ENCODE measurements around the gene MUSK.

The MUSK gene

GRCh38 chr9:110744715-110745384 is 76.3 kb downstream of the MUSK start:
- Histone ChIP-seq H3K9ac (ENCODE audit: low read length) (no peak overlapping the region), H3K27ac (ENCODE audit: low read depth, low read length) (no peak overlapping the region), H3K4me3 (ENCODE audit: low read depth, low read length) (no peak overlapping the region), H3K27me3 (ENCODE audit: control insufficient read depth, insufficient read depth, low read length) (no peaks in the 10 kb centered on the region), H3K9me3 (ENCODE audit: control insufficient read depth, insufficient read depth, low read depth, low read length) (no peaks in the 10 kb centered on the region), H3K36me3 (ENCODE audit: control insufficient read depth, insufficient read depth, low read length) (no peaks in the 10 kb centered on the region), H3K4me1 (ENCODE audit: control insufficient read depth, insufficient read depth, low read length) (peaks cover 15% of the 10 kb centered on the region)

GRCh38 chr9:110745676-110746075 is 77.1 kb downstream of the MUSK start:
- no peak overlapping the region for H3K4me3 ChIP-seq (ENCODE audit: low read depth, low read length)
- no peaks in the 10 kb centered on the region for H3K27me3 ChIP-seq (ENCODE audit: control insufficient read depth, insufficient read depth, low read length)
- no peak overlapping the region for H3K27ac ChIP-seq (ENCODE audit: low read depth, low read length)
- no peaks in the 10 kb centered on the region for H3K9me3 ChIP-seq (ENCODE audit: control insufficient read depth, insufficient read depth, low read depth, low read length)
- no peaks in the 10 kb centered on the region for H3K36me3 ChIP-seq (ENCODE audit: control insufficient read depth, insufficient read depth, low read length)
- H3K4me1 ChIP-seq (ENCODE audit: control insufficient read depth, insufficient read depth, low read length): peaks cover 15% of the 10 kb centered on the region
- H3K9ac ChIP-seq (ENCODE audit: low read length): no peak overlapping the region

GRCh38 chr9:110746211-110746930 is 77.8 kb downstream of the MUSK start:
- H3K9me3 ChIP-seq (ENCODE audit: control insufficient read depth, insufficient read depth, low read depth, low read length): no peaks in the 10 kb centered on the region
- H3K4me3 ChIP-seq (ENCODE audit: low read depth, low read length): no peak overlapping the region
- no peaks in the 10 kb centered on the region for H3K36me3 ChIP-seq (ENCODE audit: control insufficient read depth, insufficient read depth, low read length)
- H3K27ac ChIP-seq (ENCODE audit: low read depth, low read length): no peak overlapping the region
- no peak overlapping the region for H3K9ac ChIP-seq (ENCODE audit: low read length)
- no peaks in the 10 kb centered on the region for H3K27me3 ChIP-seq (ENCODE audit: control insufficient read depth, insufficient read depth, low read length)
- H3K4me1 ChIP-seq (ENCODE audit: control insufficient read depth, insufficient read depth, low read length): peaks cover 15% of the 10 kb centered on the region

- H3K4me3 ChIP-seq (ENCODE audit: low read depth, low read length): no peak overlapping the region
- no peaks in the 10 kb centered on the region for H3K9me3 ChIP-seq (ENCODE audit: control insufficient read depth, insufficient read depth, low read depth, low read length)
- no peak overlapping the region for H3K27ac ChIP-seq (ENCODE audit: low read depth, low read length)
- H3K4me1 ChIP-seq (ENCODE audit: control insufficient read depth, insufficient read depth, low read length): peaks cover 9% of the 10 kb centered on the region
- H3K9ac ChIP-seq (ENCODE audit: low read length): no peak overlapping the region
- no peaks in the 10 kb centered on the region for H3K27me3 ChIP-seq (ENCODE audit: control insufficient read depth, insufficient read depth, low read length)
- no peaks in the 10 kb centered on the region for H3K36me3 ChIP-seq (ENCODE audit: control insufficient read depth, insufficient read depth, low read length)
These were observed 79.8 kb downstream of the MUSK start for GRCh38 chr9:110748251-110748893.

GRCh38 chr9:110750272-110750671 is 81.7 kb downstream of the MUSK start:
- H3K27ac ChIP-seq (ENCODE audit: low read depth, low read length): no peak overlapping the region
- H3K27me3 ChIP-seq (ENCODE audit: control insufficient read depth, insufficient read depth, low read length): no peaks in the 10 kb centered on the region
- H3K9me3 ChIP-seq (ENCODE audit: control insufficient read depth, insufficient read depth, low read depth, low read length): no peaks in the 10 kb centered on the region
- H3K4me3 ChIP-seq (ENCODE audit: low read depth, low read length): no peak overlapping the region
- no peak overlapping the region for H3K9ac ChIP-seq (ENCODE audit: low read length)
- peaks cover under 1% of the 10 kb centered on the region; the same call in 1 of the 2 replicates for H3K4me1 ChIP-seq (ENCODE audit: control insufficient read depth, insufficient read depth, low read length)
- H3K36me3 ChIP-seq (ENCODE audit: control insufficient read depth, insufficient read depth, low read length): no peaks in the 10 kb centered on the region

- no peaks in the 10 kb centered on the region for H3K4me1 ChIP-seq (ENCODE audit: control insufficient read depth, insufficient read depth, low read length)
- H3K9ac ChIP-seq (ENCODE audit: low read length): no peak overlapping the region
- H3K9me3 ChIP-seq (ENCODE audit: control insufficient read depth, insufficient read depth, low read depth, low read length): no peaks in the 10 kb centered on the region
- H3K36me3 ChIP-seq (ENCODE audit: control insufficient read depth, insufficient read depth, low read length): no peaks in the 10 kb centered on the region
- H3K4me3 ChIP-seq (ENCODE audit: low read depth, low read length): no peak overlapping the region
- H3K27me3 ChIP-seq (ENCODE audit: control insufficient read depth, insufficient read depth, low read length): no peaks in the 10 kb centered on the region
- H3K27ac ChIP-seq (ENCODE audit: low read depth, low read length): no peak overlapping the region
These were observed 83.4 kb downstream of the MUSK start for GRCh38 chr9:110751971-110752370.

- Histone ChIP-seq H3K27ac (ENCODE audit: low read depth, low read length) (no peak overlapping the region), H3K4me1 (ENCODE audit: control insufficient read depth, insufficient read depth, low read length) (no peaks in the 10 kb centered on the region), H3K36me3 (ENCODE audit: control insufficient read depth, insufficient read depth, low read length) (no peaks in the 10 kb centered on the region), H3K4me3 (ENCODE audit: low read depth, low read length) (no peak overlapping the region), H3K9ac (ENCODE audit: low read length) (no peak overlapping the region), H3K9me3 (ENCODE audit: control insufficient read depth, insufficient read depth, low read depth, low read length) (no peaks in the 10 kb centered on the region), H3K27me3 (ENCODE audit: control insufficient read depth, insufficient read depth, low read length) (no peaks in the 10 kb centered on the region)
These were observed 84.2 kb downstream of the MUSK start for GRCh38 chr9:110752766-110753165.

- Histone ChIP-seq H3K9ac (ENCODE audit: low read length) (no peak overlapping the region), H3K27ac (ENCODE audit: low read depth, low read length) (no peak overlapping the region), H3K4me1 (ENCODE audit: control insufficient read depth, insufficient read depth, low read length) (no peaks in the 10 kb centered on the region), H3K9me3 (ENCODE audit: control insufficient read depth, insufficient read depth, low read depth, low read length) (no peaks in the 10 kb centered on the region), H3K36me3 (ENCODE audit: control insufficient read depth, insufficient read depth, low read length) (no peaks in the 10 kb centered on the region), H3K27me3 (ENCODE audit: control insufficient read depth, insufficient read depth, low read length) (no peaks in the 10 kb centered on the region), H3K4me3 (ENCODE audit: low read depth, low read length) (no peak overlapping the region)
These were observed 85.2 kb downstream of the MUSK start for GRCh38 chr9:110753731-110754231.

GRCh38 chr9:110755179-110755578 is 86.6 kb downstream of the MUSK start:
- no peak overlapping the region for H3K27ac ChIP-seq (ENCODE audit: low read depth, low read length)

GRCh38 chr9:110758201-110758600 is 89.6 kb downstream of the MUSK start:
- no peak overlapping the region for H3K9ac ChIP-seq (ENCODE audit: low read length)
- no peaks in the 10 kb centered on the region for H3K27me3 ChIP-seq (ENCODE audit: control insufficient read depth, insufficient read depth, low read length)

More at GRCh38 chr9:110755179-110755578, 86.6 kb downstream of the MUSK start:
- H3K4me3 ChIP-seq (ENCODE audit: low read depth, low read length): no peak overlapping the region
- H3K4me1 ChIP-seq (ENCODE audit: control insufficient read depth, insufficient read depth, low read length): no peaks in the 10 kb centered on the region
- no peaks in the 10 kb centered on the region for H3K36me3 ChIP-seq (ENCODE audit: control insufficient read depth, insufficient read depth, low read length)
- 0 out of 2 replicates have a peak, but pooled peaks cover 3% of the 10 kb centered on the region for H3K9me3 ChIP-seq (ENCODE audit: control insufficient read depth, insufficient read depth, low read depth, low read length)
- H3K9ac ChIP-seq (ENCODE audit: low read length): no peak overlapping the region
- no peaks in the 10 kb centered on the region for H3K27me3 ChIP-seq (ENCODE audit: control insufficient read depth, insufficient read depth, low read length)

GRCh38 chr9:110762783-110763182 is 94.2 kb downstream of the MUSK start:
- Histone ChIP-seq H3K4me1 (ENCODE audit: control insufficient read depth, insufficient read depth, low read length) (no peaks in the 10 kb centered on the region), H3K4me3 (ENCODE audit: low read depth, low read length) (no peak overlapping the region), H3K27ac (ENCODE audit: low read depth, low read length) (no peak overlapping the region), H3K36me3 (ENCODE audit: control insufficient read depth, insufficient read depth, low read length) (no peaks in the 10 kb centered on the region), H3K9ac (ENCODE audit: low read length) (no peak overlapping the region), H3K27me3 (ENCODE audit: control insufficient read depth, insufficient read depth, low read length) (no peaks in the 10 kb centered on the region), H3K9me3 (ENCODE audit: control insufficient read depth, insufficient read depth, low read depth, low read length) (0 out of 2 replicates have a peak, but pooled peaks cover 3% of the 10 kb centered on the region)

More at GRCh38 chr9:110758201-110758600, 89.6 kb downstream of the MUSK start:
- no peak overlapping the region for H3K4me3 ChIP-seq (ENCODE audit: low read depth, low read length)
- H3K27ac ChIP-seq (ENCODE audit: low read depth, low read length): no peak overlapping the region
- no peaks in the 10 kb centered on the region for H3K4me1 ChIP-seq (ENCODE audit: control insufficient read depth, insufficient read depth, low read length)
- H3K9me3 ChIP-seq (ENCODE audit: control insufficient read depth, insufficient read depth, low read depth, low read length): 0 out of 2 replicates have a peak, but pooled peaks cover 3% of the 10 kb centered on the region
- H3K36me3 ChIP-seq (ENCODE audit: control insufficient read depth, insufficient read depth, low read length): no peaks in the 10 kb centered on the region

Measured in HUES6 (cell line).